Measurements from ENCODE around the gene RGS13.

RGS13 gene

DNA sequence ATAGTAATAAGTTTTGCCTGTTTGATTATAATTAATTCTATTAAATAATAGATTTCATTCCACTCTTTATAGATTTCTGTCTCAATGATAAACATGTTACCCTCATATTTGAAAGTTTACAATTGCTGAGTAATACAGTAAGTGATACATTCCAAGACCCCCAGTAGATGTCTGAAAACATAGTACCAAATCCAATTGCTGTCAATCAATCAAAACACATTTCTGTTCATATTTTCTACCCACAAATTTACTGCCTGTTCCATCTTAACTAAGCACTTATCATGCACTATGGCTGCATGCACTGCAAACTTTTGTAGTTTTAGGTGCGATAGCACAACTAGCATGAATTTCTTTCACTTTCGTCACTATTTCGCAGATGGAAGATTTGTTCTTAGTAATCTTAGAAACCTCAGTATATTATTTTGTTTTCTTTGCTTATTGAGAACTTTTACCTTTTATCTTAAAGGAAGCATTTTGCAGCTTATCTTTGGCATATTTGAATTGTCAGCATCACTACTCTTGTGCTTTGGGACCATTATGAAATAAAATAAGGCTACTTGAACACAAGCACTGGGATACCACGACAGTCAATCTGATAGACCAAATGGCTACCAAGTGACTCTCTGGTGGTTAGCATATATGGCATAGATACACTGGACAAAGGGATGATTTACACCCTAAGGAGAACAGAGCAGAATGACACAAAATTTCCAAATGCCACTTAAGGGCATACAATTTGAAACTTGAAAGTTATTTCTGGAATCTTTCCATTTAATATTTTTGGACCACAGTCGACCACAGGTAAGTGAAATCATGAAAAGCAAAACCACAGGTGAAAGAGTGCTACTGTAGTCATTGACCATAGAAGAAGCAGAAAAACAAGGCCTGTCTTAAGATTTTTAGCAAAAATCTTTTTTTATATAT lies 67.6 kb downstream of the RGS13 start:
- no peaks in the 10 kb centered on the region for H3K27me3 ChIP-seq (ENCODE audit: control insufficient read depth, insufficient read depth, low read length)
- WGBS (ENCODE audit: insufficient coverage, insufficient read length): no CpG with 5 or more reads among the region's 5 CpGs
- H3K9me3 ChIP-seq (ENCODE audit: control insufficient read depth, insufficient read depth, low read length): no peaks in the 10 kb centered on the region
- no peak overlapping the region for H3K4me3 ChIP-seq (ENCODE audit: low read length)
- no peaks in the 10 kb centered on the region for H3K4me1 ChIP-seq (ENCODE audit: control insufficient read depth, insufficient read depth, low read length)
- no peak overlapping the region for H3K27ac ChIP-seq (ENCODE audit: low read length)
- H3K36me3 ChIP-seq (ENCODE audit: control insufficient read depth, insufficient read depth, low read length): no peaks in the 10 kb centered on the region
- no peak for DNase-seq (ENCODE audit: low read depth, low spot score)

DNA sequence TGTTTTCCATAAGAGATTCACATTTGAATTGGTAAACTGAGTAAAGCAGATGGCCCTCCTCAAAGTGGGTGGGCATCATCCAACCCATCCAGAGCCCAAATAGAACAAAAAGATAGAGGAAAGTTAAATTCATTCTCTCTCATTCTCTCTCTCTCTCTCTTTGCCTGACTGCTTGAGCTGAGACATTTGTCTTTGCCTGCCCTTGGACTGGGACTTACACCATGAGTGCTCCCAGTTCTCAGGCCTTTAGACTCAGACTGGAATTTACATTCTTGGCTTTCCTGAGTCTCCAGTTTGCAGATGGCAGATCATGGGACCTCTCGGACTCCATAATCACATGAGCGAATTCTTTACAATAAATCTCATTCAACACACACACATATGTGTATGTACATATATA lies 69.6 kb downstream of the RGS13 start:
- DNase-seq (ENCODE audit: low read depth, low spot score): no peak
- WGBS (ENCODE audit: insufficient coverage, insufficient read length): no CpG with 5 or more reads among the region's 2 CpGs

DNA sequence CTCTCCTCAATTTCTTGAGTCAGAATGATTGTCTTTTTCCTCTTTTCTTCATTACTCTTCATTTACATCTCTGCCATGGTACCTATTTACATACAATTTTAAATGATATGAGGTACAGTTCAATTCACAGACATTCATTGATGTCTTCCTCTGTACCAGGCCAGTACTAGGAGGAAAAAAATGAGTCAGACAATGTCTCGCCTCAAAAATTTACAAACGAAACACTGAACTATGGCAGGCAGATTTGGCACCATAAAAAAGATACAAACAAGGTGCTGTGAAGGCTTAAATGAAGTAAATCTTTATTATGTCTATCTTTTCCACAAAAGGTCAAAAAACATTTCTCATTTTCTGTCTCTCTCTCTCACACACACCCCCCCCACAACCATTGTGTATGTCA lies 71.0 kb downstream of the RGS13 start:
- DNase-seq (ENCODE audit: low read depth, low spot score): no peak
- no peaks in the 10 kb centered on the region for H3K36me3 ChIP-seq (ENCODE audit: control insufficient read depth, insufficient read depth, low read length)
- H3K27ac ChIP-seq (ENCODE audit: low read length): no peak overlapping the region
- H3K9me3 ChIP-seq (ENCODE audit: control insufficient read depth, insufficient read depth, low read length): no peaks in the 10 kb centered on the region
- no peaks in the 10 kb centered on the region for H3K27me3 ChIP-seq (ENCODE audit: control insufficient read depth, insufficient read depth, low read length)
- no CpG with 5 or more reads among the region's 2 CpGs for WGBS (ENCODE audit: insufficient coverage, insufficient read length)
- H3K4me1 ChIP-seq (ENCODE audit: control insufficient read depth, insufficient read depth, low read length): no peaks in the 10 kb centered on the region
- H3K4me3 ChIP-seq (ENCODE audit: low read length): no peak overlapping the region

More for the DNA sequence above, 69.6 kb downstream of the RGS13 start:
- H3K36me3 ChIP-seq (ENCODE audit: control insufficient read depth, insufficient read depth, low read length): no peaks in the 10 kb centered on the region
- H3K27ac ChIP-seq (ENCODE audit: low read length): no peak overlapping the region
- no peaks in the 10 kb centered on the region for H3K27me3 ChIP-seq (ENCODE audit: control insufficient read depth, insufficient read depth, low read length)
- no peaks in the 10 kb centered on the region for H3K9me3 ChIP-seq (ENCODE audit: control insufficient read depth, insufficient read depth, low read length)
- no peak overlapping the region for H3K4me3 ChIP-seq (ENCODE audit: low read length)
- H3K4me1 ChIP-seq (ENCODE audit: control insufficient read depth, insufficient read depth, low read length): no peaks in the 10 kb centered on the region

DNA sequence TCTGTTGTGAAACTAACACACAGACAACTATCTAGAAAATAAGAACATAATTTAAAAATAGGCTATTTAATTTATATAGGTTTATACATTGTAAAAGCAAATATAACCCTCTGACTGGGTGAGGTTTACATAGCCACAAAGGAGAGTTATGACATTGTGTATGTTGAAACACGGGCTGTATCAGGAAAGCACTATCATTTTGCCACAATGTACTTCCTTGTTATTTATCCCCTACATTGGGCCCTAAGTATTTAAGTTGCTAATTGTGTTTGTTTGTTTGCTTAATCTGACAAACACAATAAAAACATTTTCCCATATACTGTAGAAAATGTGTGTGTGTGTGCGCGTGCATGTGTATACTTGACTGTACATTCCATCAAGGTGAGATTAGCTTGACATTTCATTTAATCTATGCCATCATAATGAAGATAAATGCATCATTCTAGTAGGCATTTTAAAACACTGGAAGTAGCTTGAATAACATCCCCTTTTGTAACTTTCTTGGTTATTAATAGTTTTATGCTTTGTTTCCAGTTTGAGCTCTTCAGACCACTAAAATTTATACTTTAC lies 72.1 kb downstream of the RGS13 start:
- H3K9me3 ChIP-seq (ENCODE audit: control insufficient read depth, insufficient read depth, low read length): no peaks in the 10 kb centered on the region
- no peak overlapping the region for H3K4me3 ChIP-seq (ENCODE audit: low read length)
- H3K27ac ChIP-seq (ENCODE audit: low read length): no peak overlapping the region
- no peaks in the 10 kb centered on the region for H3K4me1 ChIP-seq (ENCODE audit: control insufficient read depth, insufficient read depth, low read length)
- no peaks in the 10 kb centered on the region for H3K36me3 ChIP-seq (ENCODE audit: control insufficient read depth, insufficient read depth, low read length)
- WGBS (ENCODE audit: insufficient coverage, insufficient read length): no CpG with 5 or more reads among the region's 3 CpGs
- DNase-seq (ENCODE audit: low read depth, low spot score): no peak
- H3K27me3 ChIP-seq (ENCODE audit: control insufficient read depth, insufficient read depth, low read length): no peaks in the 10 kb centered on the region

DNA sequence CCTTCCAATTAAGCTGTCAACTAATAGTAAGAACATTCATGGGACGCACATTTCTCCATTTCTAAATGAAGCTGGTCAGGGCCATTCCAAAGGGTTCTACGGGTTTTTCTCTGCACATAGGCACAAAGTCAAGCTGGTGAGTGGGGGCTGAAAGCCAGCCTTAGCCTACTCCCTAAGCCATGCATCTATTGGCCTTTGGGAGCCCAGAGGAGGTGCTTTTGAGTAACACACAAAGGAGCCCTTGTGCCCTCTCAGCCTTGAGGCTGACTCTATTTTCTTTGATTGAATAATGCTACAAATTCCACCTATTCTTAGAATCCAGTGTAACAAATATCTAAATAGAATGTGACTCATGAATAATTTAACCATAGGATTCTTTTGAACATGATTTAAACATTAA lies 73.6 kb downstream of the RGS13 start:
- WGBS (ENCODE audit: insufficient coverage, insufficient read length): no CpG with 5 or more reads among the region's 2 CpGs
- H3K4me3 ChIP-seq (ENCODE audit: low read length): no peak overlapping the region
- no peak overlapping the region for H3K27ac ChIP-seq (ENCODE audit: low read length)

More for the DNA sequence above, 73.6 kb downstream of the RGS13 start:
- Histone ChIP-seq H3K36me3 (ENCODE audit: control insufficient read depth, insufficient read depth, low read length) (no peaks in the 10 kb centered on the region), H3K9me3 (ENCODE audit: control insufficient read depth, insufficient read depth, low read length) (no peaks in the 10 kb centered on the region), H3K4me1 (ENCODE audit: control insufficient read depth, insufficient read depth, low read length) (no peaks in the 10 kb centered on the region), H3K27me3 (ENCODE audit: control insufficient read depth, insufficient read depth, low read length) (no peaks in the 10 kb centered on the region)
- DNase-seq (ENCODE audit: low read depth, low spot score): no peak

All from iPS DF 6.9 (cell line).